ENCODE measurements around the gene TTC28.

GRCh38 chr22:28147401-28147800, 532.2 kb downstream of the TTC28 start:
- TF ChIP-seq CTCF (IDR thresholded peaks at IDR 0.05; ENCODE audit: low read depth, low read length) (no peak), POLR2A (IDR thresholded peaks at IDR 0.05; ENCODE audit: extremely low read depth, insufficient read length) (no peak), MAX (IDR thresholded peaks at IDR 0.05; ENCODE audit: low read depth, low read length) (no peak), MYC (IDR thresholded peaks at IDR 0.05; ENCODE audit: low read depth, low read length) (no peak)

Data from NB4 (cell line).